ENCODE data around the gene DUSP11. TPM values are rescaled to one million over a fixed set of nuclear protein-coding genes. Genes with fewer than 3 reads are reported as not detected.
A peak's percentile ranks its signal among the peaks of the same experiment; 100 is the strongest.

DUSP11 gene
- total and polyA plus RNA-seq, 2 of the 13 experiments (the other 11 are each of a cell fraction or from before 2014, with no cell fraction given): 30.5 to 36.2 TPM

DNA sequence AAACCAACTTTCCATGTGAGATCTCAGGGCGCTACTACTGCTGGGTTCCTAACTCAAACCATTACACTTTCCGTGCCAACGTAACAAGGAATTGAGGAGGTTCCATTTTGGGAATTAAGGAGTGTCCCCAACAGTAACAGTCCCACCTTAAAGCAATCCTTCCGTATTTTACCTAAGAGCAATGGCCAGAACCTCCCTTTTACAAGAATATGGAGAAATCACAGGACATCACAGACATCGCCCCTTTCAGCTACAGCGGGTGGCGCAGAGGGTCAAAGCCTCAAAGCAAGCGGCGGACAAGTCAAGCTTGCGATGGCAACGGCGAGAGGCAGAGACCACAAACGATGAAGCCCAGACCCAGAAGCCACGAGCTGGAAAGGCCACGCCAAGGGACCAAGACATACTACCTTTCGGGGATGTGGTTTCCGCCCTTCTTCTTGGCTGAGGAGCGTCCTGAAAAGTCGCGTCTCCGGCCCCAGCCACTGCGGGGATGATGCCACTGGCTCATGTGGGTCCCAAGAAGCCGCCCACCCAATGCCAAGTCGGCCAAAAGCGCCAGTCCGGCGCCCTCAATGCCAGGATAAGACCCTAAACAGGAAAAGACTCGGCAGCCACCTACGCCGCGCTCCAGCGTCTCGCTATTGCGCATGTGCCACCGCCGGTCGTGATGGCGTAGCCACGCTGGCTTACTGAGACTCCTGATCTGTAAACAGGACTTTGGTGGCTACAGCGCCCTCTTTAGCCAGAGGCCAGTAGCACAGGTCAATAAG lies at the start of gene DUSP11 (continued):
- TF ChIP-seq, protein P1, sequence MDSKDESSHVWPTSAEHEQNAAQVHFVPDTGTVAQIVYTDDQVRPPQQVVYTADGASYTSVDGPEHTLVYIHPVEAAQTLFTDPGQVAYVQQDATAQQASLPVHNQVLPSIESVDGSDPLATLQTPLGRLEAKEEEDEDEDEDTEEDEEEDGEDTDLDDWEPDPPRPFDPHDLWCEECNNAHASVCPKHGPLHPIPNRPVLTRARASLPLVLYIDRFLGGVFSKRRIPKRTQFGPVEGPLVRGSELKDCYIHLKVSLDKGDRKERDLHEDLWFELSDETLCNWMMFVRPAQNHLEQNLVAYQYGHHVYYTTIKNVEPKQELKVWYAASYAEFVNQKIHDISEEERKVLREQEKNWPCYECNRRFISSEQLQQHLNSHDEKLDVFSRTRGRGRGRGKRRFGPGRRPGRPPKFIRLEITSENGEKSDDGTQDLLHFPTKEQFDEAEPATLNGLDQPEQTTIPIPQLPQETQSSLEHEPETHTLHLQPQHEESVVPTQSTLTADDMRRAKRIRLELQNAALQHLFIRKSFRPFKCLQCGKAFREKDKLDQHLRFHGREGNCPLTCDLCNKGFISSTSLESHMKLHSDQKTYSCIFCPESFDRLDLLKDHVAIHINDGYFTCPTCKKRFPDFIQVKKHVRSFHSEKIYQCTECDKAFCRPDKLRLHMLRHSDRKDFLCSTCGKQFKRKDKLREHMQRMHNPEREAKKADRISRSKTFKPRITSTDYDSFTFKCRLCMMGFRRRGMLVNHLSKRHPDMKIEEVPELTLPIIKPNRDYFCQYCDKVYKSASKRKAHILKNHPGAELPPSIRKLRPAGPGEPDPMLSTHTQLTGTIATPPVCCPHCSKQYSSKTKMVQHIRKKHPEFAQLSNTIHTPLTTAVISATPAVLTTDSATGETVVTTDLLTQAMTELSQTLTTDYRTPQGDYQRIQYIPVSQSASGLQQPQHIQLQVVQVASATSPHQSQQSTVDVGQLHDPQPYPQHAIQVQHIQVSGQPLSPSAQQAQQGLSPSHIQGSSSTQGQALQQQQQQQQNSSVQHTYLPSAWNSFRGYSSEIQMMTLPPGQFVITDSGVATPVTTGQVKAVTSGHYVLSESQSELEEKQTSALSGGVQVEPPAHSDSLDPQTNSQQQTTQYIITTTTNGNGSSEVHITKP (CRISPR knock-in tag; IDR thresholded peaks at IDR 0.05; ENCODE audit: low read depth): peak; percentile 67; the same call in 1 of the 2 replicates
- no peak for TF ChIP-seq MAZ (IDR thresholded peaks at IDR 0.05; ENCODE audit: borderline replicate concordance, low read depth, low read length)
- peak; percentile 55; the same call in 1 of the 2 replicates for TF ChIP-seq MAZ (CRISPR knock-in tag; IDR thresholded peaks at IDR 0.05; ENCODE audit: low read depth)
- TF ChIP-seq, protein P2, sequence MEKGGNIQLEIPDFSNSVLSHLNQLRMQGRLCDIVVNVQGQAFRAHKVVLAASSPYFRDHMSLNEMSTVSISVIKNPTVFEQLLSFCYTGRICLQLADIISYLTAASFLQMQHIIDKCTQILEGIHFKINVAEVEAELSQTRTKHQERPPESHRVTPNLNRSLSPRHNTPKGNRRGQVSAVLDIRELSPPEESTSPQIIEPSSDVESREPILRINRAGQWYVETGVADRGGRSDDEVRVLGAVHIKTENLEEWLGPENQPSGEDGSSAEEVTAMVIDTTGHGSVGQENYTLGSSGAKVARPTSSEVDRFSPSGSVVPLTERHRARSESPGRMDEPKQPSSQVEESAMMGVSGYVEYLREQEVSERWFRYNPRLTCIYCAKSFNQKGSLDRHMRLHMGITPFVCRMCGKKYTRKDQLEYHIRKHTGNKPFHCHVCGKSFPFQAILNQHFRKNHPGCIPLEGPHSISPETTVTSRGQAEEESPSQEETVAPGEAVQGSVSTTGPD (CRISPR knock-in tag; IDR thresholded peaks at IDR 0.05): no peak
- no peak for TF ChIP-seq ZNF20 (CRISPR knock-in tag; IDR thresholded peaks at IDR 0.05)
- peak; percentile 71; the same call in 1 of the 2 replicates for TF ChIP-seq KDM5B (CRISPR knock-in tag; IDR thresholded peaks at IDR 0.05; ENCODE audit: borderline replicate concordance)
- TF ChIP-seq ZNF317 (CRISPR knock-in tag; IDR thresholded peaks at IDR 0.05): peak; percentile 80; the same call in 1 of the 2 replicates
- TF ChIP-seq SKI (IDR thresholded peaks at IDR 0.05; ENCODE audit: partially characterized antibody): peak; percentile 46
- TF ChIP-seq ZNF782 (CRISPR knock-in tag; IDR thresholded peaks at IDR 0.05; ENCODE audit: borderline replicate concordance): peak; percentile 58; the same call in 1 of the 2 replicates
- no peak for TF ChIP-seq ZNF160 (CRISPR knock-in tag; IDR thresholded peaks at IDR 0.05)
- peak; percentile 85; the same call in 1 of the 2 replicates for TF ChIP-seq IRX3 (CRISPR knock-in tag; IDR thresholded peaks at IDR 0.05; ENCODE audit: borderline replicate concordance, low read depth)
- 0 out of 2 replicates have a peak, but pooled peaks have one; percentile 30 for TF ChIP-seq NFYB (CRISPR knock-in tag; IDR thresholded peaks at IDR 0.05)
- TF ChIP-seq, protein P3, sequence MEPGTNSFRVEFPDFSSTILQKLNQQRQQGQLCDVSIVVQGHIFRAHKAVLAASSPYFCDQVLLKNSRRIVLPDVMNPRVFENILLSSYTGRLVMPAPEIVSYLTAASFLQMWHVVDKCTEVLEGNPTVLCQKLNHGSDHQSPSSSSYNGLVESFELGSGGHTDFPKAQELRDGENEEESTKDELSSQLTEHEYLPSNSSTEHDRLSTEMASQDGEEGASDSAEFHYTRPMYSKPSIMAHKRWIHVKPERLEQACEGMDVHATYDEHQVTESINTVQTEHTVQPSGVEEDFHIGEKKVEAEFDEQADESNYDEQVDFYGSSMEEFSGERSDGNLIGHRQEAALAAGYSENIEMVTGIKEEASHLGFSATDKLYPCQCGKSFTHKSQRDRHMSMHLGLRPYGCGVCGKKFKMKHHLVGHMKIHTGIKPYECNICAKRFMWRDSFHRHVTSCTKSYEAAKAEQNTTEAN (CRISPR knock-in tag; conservative IDR thresholded peaks at IDR 0.05): no peak
- TF ChIP-seq, protein P4, sequence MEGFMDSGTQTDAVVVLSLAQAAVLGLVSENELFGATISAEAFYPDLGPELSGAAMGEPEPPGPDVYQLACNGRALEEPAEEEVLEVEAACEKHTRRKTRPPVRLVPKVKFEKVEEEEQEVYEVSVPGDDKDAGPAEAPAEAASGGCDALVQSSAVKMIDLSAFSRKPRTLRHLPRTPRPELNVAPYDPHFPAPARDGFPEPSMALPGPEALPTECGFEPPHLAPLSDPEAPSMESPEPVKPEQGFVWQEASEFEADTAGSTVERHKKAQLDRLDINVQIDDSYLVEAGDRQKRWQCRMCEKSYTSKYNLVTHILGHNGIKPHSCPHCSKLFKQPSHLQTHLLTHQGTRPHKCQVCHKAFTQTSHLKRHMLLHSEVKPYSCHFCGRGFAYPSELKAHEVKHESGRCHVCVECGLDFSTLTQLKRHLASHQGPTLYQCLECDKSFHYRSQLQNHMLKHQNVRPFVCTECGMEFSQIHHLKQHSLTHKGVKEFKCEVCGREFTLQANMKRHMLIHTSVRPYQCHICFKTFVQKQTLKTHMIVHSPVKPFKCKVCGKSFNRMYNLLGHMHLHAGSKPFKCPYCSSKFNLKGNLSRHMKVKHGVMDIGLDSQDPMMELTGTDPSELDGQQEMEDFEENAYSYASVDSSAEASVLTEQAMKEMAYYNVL (CRISPR knock-in tag; IDR thresholded peaks at IDR 0.05; ENCODE audit: borderline replicate concordance): no peak; the same call in 1 of the 2 replicates
- TF ChIP-seq ETV5 (CRISPR knock-in tag; IDR thresholded peaks at IDR 0.05; ENCODE audit: borderline replicate concordance): peak; percentile 49
- peak; percentile 25; the same call in 1 of the 2 replicates for TF ChIP-seq NAIF1 (CRISPR knock-in tag; IDR thresholded peaks at IDR 0.05; ENCODE audit: borderline replicate concordance)
- TF ChIP-seq ZMYM2 (CRISPR knock-in tag; IDR thresholded peaks at IDR 0.05): no peak
- TF ChIP-seq ZNF644 (CRISPR knock-in tag; IDR thresholded peaks at IDR 0.05; ENCODE audit: low read depth): peak; percentile 72
- TF ChIP-seq, protein P5, sequence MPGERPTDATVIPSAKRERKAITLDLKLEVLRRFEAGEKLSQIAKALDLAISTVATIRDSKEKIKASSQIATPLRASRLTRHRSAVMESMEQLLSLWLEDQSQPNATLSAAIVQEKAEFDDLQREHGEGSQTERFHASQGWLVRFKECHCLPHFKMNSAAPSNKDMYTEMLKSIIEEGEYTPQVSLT (CRISPR knock-in tag; IDR thresholded peaks at IDR 0.05; ENCODE audit: borderline replicate concordance, low read depth): no peak
- TF ChIP-seq ZNF282 (IDR thresholded peaks at IDR 0.05; ENCODE audit: partially characterized antibody): no peak
